Nephron progenitor cell (in vitro differentiated cells): ENCODE measurements around the gene NADSYN1.

Experiments used
- DNase-seq: peaks from one replicate; pipeline ENCODE4 v3.0.0; 2021
- H3K27ac Mint-ChIP-seq: 2 replicates; pipeline ENCODE4 v1.8.0; 2021; ENCODE audit warnings: mild to moderate bottlenecking, moderate library complexity, mixed read lengths
- H3K27me3 Mint-ChIP-seq: 2 replicates; pipeline ENCODE4 v1.8.0; 2021; ENCODE audit warnings: mild to moderate bottlenecking, low read depth, mixed read lengths; ENCODE audit not compliant: poor library complexity
- H3K36me3 Mint-ChIP-seq: 2 replicates; pipeline ENCODE4 v1.8.0; 2021; ENCODE audit warnings: low read depth, mixed read lengths
- H3K4me1 Mint-ChIP-seq: 2 replicates; pipeline ENCODE4 v1.8.0; 2021; ENCODE audit warnings: mixed read lengths
- H3K4me3 Mint-ChIP-seq: 2 replicates; pipeline ENCODE4 v1.8.0; 2021; ENCODE audit warnings: mild to moderate bottlenecking, moderate library complexity, mixed read lengths
- H3K9me3 Mint-ChIP-seq: 2 replicates; pipeline ENCODE4 v1.8.0; 2021; ENCODE audit warnings: mild to moderate bottlenecking, moderate library complexity, mixed read lengths
- TF ChIP-seq, protein P1 (sequence below): fragments of 200-600 bp; sonication (generic); IDR thresholded peaks from 2 replicates; pipeline ENCODE4 v1.5.0; 2021; ENCODE audit warnings: antibody characterized with exemption

The NADSYN1 gene

DNA sequence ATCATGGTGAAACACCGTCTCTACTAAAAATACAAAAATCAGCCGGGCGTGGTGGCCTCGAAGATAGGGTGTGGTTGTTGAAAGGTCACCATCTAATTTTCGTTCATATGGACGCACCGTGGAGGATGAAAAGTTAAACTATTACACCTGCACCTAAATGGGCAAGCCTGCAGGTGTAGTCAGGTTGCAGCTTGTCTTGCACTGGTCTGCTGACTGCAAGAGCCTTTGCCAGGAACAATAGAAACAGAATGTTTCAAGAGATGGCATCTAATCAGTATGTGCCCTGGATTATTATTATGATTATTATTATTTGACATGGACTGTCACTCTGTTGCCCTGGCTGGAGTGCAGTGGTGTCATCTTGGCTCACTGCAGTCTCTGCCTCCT lies 908 bp downstream of the NADSYN1 start:
- no peak for DNase-seq
- Mint-ChIP-seq H3K4me1 (peaks cover 48% of the 10 kb centered on the region), H3K4me3 (peak overlapping the region; percentile 83), H3K27ac (no peak overlapping the region), H3K9me3 (no peaks in the 10 kb centered on the region), H3K27me3 (no peaks in the 10 kb centered on the region), H3K36me3 (peaks cover 32% of the 10 kb centered on the region)
- TF ChIP-seq, protein P1, sequence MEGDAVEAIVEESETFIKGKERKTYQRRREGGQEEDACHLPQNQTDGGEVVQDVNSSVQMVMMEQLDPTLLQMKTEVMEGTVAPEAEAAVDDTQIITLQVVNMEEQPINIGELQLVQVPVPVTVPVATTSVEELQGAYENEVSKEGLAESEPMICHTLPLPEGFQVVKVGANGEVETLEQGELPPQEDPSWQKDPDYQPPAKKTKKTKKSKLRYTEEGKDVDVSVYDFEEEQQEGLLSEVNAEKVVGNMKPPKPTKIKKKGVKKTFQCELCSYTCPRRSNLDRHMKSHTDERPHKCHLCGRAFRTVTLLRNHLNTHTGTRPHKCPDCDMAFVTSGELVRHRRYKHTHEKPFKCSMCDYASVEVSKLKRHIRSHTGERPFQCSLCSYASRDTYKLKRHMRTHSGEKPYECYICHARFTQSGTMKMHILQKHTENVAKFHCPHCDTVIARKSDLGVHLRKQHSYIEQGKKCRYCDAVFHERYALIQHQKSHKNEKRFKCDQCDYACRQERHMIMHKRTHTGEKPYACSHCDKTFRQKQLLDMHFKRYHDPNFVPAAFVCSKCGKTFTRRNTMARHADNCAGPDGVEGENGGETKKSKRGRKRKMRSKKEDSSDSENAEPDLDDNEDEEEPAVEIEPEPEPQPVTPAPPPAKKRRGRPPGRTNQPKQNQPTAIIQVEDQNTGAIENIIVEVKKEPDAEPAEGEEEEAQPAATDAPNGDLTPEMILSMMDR, result no peak

DNA sequence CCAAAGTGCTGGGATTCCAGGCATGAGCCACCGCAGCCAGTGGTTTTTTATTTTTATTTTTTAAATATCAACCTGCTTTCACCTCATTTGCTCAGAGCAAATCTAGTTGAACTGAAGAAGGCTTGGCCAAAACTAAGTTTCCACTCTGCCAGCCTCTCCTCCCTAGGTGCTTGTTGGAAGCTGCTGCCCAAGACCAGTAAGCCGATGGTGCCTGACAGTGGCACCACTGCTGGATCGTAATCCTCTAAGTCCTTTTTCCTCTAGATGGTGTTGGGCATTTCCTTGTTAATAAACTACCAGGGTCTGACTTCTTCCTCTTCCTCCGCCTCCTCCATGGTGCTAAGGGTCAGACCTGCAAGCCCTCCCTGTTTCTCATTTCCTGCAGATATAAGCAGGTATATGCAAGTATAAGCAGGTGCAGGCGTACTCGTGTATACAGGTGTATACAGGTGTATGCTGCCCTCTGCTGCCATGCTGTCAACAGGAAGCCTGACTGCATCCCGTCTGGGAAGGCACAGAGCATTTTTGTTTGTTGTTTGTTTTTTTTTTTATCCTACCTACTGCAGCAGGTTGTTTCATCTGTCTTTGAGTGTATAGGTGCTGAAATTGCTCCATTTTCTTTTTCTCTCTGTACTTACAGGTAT lies 1.6 kb downstream of the NADSYN1 start:
- TF ChIP-seq, protein P1, result no peak
- H3K9me3 Mint-ChIP-seq, result no peaks in the 10 kb centered on the region
- peak overlapping the region; percentile 75 for H3K4me3 Mint-ChIP-seq
- peaks cover 32% of the 10 kb centered on the region for H3K36me3 Mint-ChIP-seq
- H3K27ac Mint-ChIP-seq, result no peak overlapping the region
- peaks cover 44% of the 10 kb centered on the region for H3K4me1 Mint-ChIP-seq
- no peak for DNase-seq
- H3K27me3 Mint-ChIP-seq, result no peaks in the 10 kb centered on the region

DNA sequence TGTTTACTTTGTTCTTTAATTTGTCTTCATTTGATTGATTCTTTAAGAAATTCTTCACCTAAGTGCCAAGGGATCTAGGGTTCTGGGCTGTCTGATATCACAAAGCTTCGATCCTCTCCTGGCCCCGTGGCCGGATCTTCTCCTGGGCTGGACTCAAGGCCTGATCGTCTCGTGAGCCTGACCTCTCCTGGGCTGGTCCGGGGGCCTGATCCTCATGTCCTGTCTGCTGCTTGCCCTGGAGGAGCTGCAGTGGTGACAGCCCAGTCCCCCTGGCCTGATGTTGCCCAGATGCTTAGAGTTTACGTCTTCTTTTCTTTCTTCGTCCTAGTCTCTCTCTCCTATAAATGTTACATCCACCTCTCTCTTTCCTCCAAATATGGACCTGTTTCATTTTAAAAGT lies 3.3 kb downstream of the NADSYN1 start:
- H3K4me3 Mint-ChIP-seq, result no peak overlapping the region

DNA sequence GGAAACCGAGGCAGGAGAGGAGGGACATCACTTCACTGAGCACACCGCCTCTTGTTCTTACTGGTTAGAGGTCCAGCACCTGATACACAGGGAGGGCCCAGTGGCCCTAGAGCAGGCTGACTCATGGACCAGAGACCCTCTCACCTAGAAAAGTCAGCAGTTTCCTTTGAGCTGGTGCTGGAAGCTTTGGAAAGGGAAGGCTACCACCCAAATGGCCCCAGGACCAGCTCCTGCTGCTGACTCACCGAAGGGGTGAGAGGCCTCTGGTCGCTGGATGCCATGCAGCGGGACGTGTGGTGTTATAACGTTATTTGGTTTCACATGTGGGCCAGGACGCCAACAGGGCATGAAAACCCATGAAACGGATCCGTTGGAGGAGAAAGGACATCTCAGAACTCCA lies 3.8 kb downstream of the NADSYN1 start:
- peaks cover 42% of the 10 kb centered on the region for H3K36me3 Mint-ChIP-seq
- no peak overlapping the region for H3K4me3 Mint-ChIP-seq
- no peak overlapping the region for H3K27ac Mint-ChIP-seq
- peaks cover 36% of the 10 kb centered on the region for H3K4me1 Mint-ChIP-seq
- H3K27me3 Mint-ChIP-seq, result no peaks in the 10 kb centered on the region
- TF ChIP-seq, protein P1, result no peak
- DNase-seq, result no peak
- no peaks in the 10 kb centered on the region for H3K9me3 Mint-ChIP-seq

More for the DNA sequence above, 3.3 kb downstream of the NADSYN1 start:
- Mint-ChIP-seq H3K4me1 (peaks cover 39% of the 10 kb centered on the region), H3K27me3 (no peaks in the 10 kb centered on the region), H3K36me3 (peaks cover 42% of the 10 kb centered on the region), H3K27ac (no peak overlapping the region), H3K9me3 (no peaks in the 10 kb centered on the region)
- DNase-seq, result no peak
- TF ChIP-seq, protein P1, result no peak

DNA sequence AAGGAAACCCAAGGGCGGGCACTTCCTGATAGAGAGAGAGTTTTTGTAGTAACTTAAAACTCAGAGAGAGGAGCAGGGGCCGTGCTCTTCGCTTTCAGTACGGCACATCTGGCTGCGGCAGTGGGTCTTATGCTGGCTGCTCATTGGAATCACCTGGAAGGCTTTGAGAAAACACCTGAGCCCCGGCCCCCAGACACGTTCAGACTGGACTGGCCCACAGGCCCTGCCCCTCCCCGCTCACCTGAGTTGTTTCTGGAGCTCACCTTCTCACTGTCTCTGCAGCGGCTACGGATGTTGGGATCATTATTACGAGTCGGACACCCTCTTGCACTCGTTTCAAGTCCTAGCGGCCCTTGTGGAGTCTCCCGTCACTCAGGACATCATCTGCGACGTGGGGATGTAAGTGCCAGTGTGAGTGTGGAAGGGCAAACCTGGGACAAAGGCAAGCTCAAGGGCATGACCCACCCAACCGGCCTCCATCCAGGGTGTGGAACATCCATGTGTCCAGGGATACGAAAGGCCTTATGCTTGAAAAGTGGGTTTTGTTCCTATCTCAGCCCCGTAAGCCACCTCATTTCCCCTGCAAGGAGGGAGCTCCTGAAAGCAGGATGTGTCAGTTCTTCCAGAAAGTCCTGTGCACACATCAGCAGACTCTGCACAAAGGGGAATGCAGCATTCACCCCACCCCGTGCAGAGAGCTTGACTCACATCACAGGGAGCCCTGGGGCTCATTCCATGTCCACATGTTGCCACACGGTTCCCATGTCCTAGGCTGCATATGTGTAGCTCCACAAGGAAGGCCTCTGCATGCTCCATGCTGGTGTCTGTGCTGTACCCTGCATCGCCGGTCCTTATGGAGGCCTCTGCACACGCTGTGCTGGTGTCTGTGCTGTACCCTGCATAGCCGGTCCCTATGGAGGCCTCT lies 5.4 kb downstream of the NADSYN1 start:
- no peak for DNase-seq
- Mint-ChIP-seq H3K4me1 (peaks cover 25% of the 10 kb centered on the region), H3K27ac (peak overlapping the region; percentile 78), H3K4me3 (no peak overlapping the region), H3K36me3 (peaks cover 46% of the 10 kb centered on the region), H3K9me3 (no peaks in the 10 kb centered on the region), H3K27me3 (no peaks in the 10 kb centered on the region)
- TF ChIP-seq, protein P1, result no peak
